Thyroid gland (tissue), 4 donors: Measurements from ENCODE around the gene SETBP1. TPM values are rescaled to one million over a fixed set of nuclear protein-coding genes. Genes with fewer than 3 reads are reported as not detected.

Source experiments
- DNase-seq, 2 donors: peaks; one replicate each; pipeline ENCODE4 v3.0.0-alpha.2; 2019
- H3K27ac ChIP-seq, 3 donors: fragments of 200-600 bp; sonication (generic); 1 replicate in 2 of 3; 2 replicates in 1 of 3; pipeline ENCODE4 v1.5.1; 2016 to 2019; ENCODE audit warnings: mild to moderate bottlenecking in 1 of 3, moderate library complexity in 1 of 3
- H3K27me3 ChIP-seq: fragments of 200-600 bp; sonication (generic); one replicate; pipeline ENCODE4 v1.5.1; 2019
- H3K36me3 ChIP-seq, 2 donors: fragments of 200-600 bp; sonication (generic); one replicate each; pipeline ENCODE4 v1.5.1; 2016 to 2019
- H3K4me1 ChIP-seq, 2 donors: fragments of 200-600 bp; sonication (generic); one replicate each; pipeline ENCODE4 v1.5.1; 2017 to 2019
- H3K4me3 ChIP-seq, 3 donors: fragments of 200-600 bp; sonication (generic); replicated peaks in 1 of 3; 1 replicate in 2 of 3; 2 replicates in 1 of 3; pipeline ENCODE4 v1.5.1; 2016; ENCODE audit warnings: mild to moderate bottlenecking in 1 of 3
- H3K9me3 ChIP-seq: fragments of 200-600 bp; sonication (generic); one replicate; pipeline ENCODE4 v1.5.1; 2017
- CTCF ChIP-seq, 6 experiments: fragments of 200-600 bp in 3 of 6; fragments of 450-650 bp in 3 of 6; sonication (generic) in 3 of 6; IDR thresholded peaks; one replicate each; pipeline ENCODE4 v1.5.1; 2016 to 2019; ENCODE audit warnings: antibody characterized with exemption in 6 of 6, mild to moderate bottlenecking in 2 of 6, inconsistent platforms in 1 of 6, moderate library complexity in 1 of 6
- POLR2A ChIP-seq, 2 donors: fragments of 450-650 bp; IDR thresholded peaks; one replicate each; pipeline ENCODE4 v1.6.1; 2017; ENCODE audit warnings: antibody characterized with exemption in 2 of 2, mild to moderate bottlenecking in 2 of 2, moderate library complexity in 1 of 2
- WGBS, 2 donors: methylation state at CpG; one replicate each; pipeline ENCODE4 v1.1.5; 2017; 5-methylcytosine and 5-hydroxymethylcytosine counted together
- intact Hi-C: fragments of 100-400 bp; cut with DNase I; formaldehyde crosslinking; loops from one replicate; pipeline ENCODE4 v1.15.1; 2023
- total RNA-seq, 4 donors: library from RNA; depleted of rRNA; stranded (reverse); fragments of >200 nt; gene quantifications; one replicate each; pipeline ENCODE4 v1.2.3, GENCODE V29; 2016

Gene SETBP1
- total RNA-seq, 4 donors from 2014 or later: 32.1 to 72.0 (median 42.0) TPM

- no peaks in the 10 kb centered on the region for H3K9me3 ChIP-seq
- H3K4me1 ChIP-seq: peaks cover 31 to 47% of the 10 kb centered on the region in 2 donors
- no peak overlapping the region for H3K4me3 ChIP-seq
- TF ChIP-seq POLR2A (IDR thresholded peaks at IDR 0.05): no peak
- no peak for TF ChIP-seq CTCF (IDR thresholded peaks at IDR 0.05)
- H3K36me3 ChIP-seq: no peaks in the 10 kb centered on the region
- peak overlapping the region; percentile 54 to 62 (median 60) for H3K27ac ChIP-seq
- intact Hi-C loops: no loop called here
- 83 to 85% methylated on average over 10 of the region's 10 CpGs for WGBS, 2 donors
- H3K27me3 ChIP-seq: no peaks in the 10 kb centered on the region
- no peak for DNase-seq
These were observed 20.5 kb downstream of the SETBP1 start for GRCh38 chr18:44701227-44701626.

- intact Hi-C loops: no loop called here
- Histone ChIP-seq H3K4me1 (peaks cover 20 to 34% of the 10 kb centered on the region in 2 donors), H3K27me3 (no peaks in the 10 kb centered on the region), H3K27ac (no peak overlapping the region), H3K4me3 (no peak overlapping the region), H3K36me3 (no peaks in the 10 kb centered on the region), H3K9me3 (no peaks in the 10 kb centered on the region)
- WGBS, 2 donors: 91 to 100% methylated on average over 1 of the region's 1 CpG
- DNase-seq: no peak
- no peak for TF ChIP-seq CTCF (IDR thresholded peaks at IDR 0.05)
- TF ChIP-seq POLR2A (IDR thresholded peaks at IDR 0.05): no peak
These were observed 21.9 kb downstream of the SETBP1 start for GRCh38 chr18:44702594-44702993.

- intact Hi-C loops: no loop called here
- no peak for DNase-seq
- Histone ChIP-seq H3K27ac (no peak overlapping the region), H3K36me3 (no peaks in the 10 kb centered on the region), H3K4me1 (peaks cover 19 to 44% of the 10 kb centered on the region in 2 donors), H3K4me3 (no peak overlapping the region), H3K9me3 (no peaks in the 10 kb centered on the region), H3K27me3 (no peaks in the 10 kb centered on the region)
- 94 to 97% methylated on average over 1 of the region's 1 CpG for WGBS, 2 donors
- TF ChIP-seq CTCF (IDR thresholded peaks at IDR 0.05) (no peak), POLR2A (IDR thresholded peaks at IDR 0.05) (no peak)
These were observed 23.6 kb downstream of the SETBP1 start for GRCh38 chr18:44704135-44704789.

GRCh38 chr18:44705075-44705675 lies 24.5 kb downstream of the SETBP1 start:
- intact Hi-C loops: no loop called here
- Histone ChIP-seq H3K4me3 (no peak overlapping the region), H3K4me1 (peaks cover 14 to 37% of the 10 kb centered on the region in 2 donors), H3K9me3 (no peaks in the 10 kb centered on the region), H3K36me3 (no peaks in the 10 kb centered on the region), H3K27me3 (no peaks in the 10 kb centered on the region), H3K27ac (no peak overlapping the region)
- DNase-seq: no peak
- WGBS, 2 donors: 94 to 95% methylated on average over 2 of the region's 2 CpGs
- no peak for TF ChIP-seq CTCF (IDR thresholded peaks at IDR 0.05)
- no peak for TF ChIP-seq POLR2A (IDR thresholded peaks at IDR 0.05)

- DNase-seq: no peak
- intact Hi-C loops: no loop called here
- Histone ChIP-seq H3K27me3 (no peaks in the 10 kb centered on the region), H3K4me3 (no peak overlapping the region), H3K27ac (peak overlapping the region in 2 of 3 donors; percentile 47 to 68), H3K36me3 (no peaks in the 10 kb centered on the region), H3K9me3 (no peaks in the 10 kb centered on the region), H3K4me1 (peaks cover 8 to 41% of the 10 kb centered on the region in 2 donors)
- 67 to 73% methylated on average over 9 of the region's 9 CpGs for WGBS, 2 donors
- TF ChIP-seq POLR2A (IDR thresholded peaks at IDR 0.05) (no peak), CTCF (IDR thresholded peaks at IDR 0.05) (no peak)
These were observed 27.9 kb downstream of the SETBP1 start for GRCh38 chr18:44708451-44709083.
